GM23338 (cell line): ENCODE results near the gene SEZ6L. TPM values are rescaled to one million over a fixed set of nuclear protein-coding genes. Genes with fewer than 3 reads are reported as not detected.
A peak's percentile ranks its signal among the peaks of the same experiment; 100 is the strongest.

Experiments
- ATAC-seq: fragments of 200-7000 bp; cut with Tn5 transposase; 3 replicates; pipeline ENCODE4 v1.9.1; 2020
- DNase-seq: peaks from one replicate; pipeline ENCODE4 v3.0.0-alpha.2; 2015; ENCODE audit warnings: low spot score
- H2AFZ ChIP-seq: fragments of 200-600 bp; sonication (generic); 2 replicates; pipeline ENCODE4 v1.8.0; 2016; ENCODE audit warnings: antibody characterized with exemption, mild to moderate bottlenecking, moderate library complexity
- H3F3A ChIP-seq: fragments of 200-600 bp; sonication (generic); replicated peaks from 2 replicates; pipeline ENCODE4 v1.8.0; 2017; ENCODE audit warnings: antibody characterized with exemption, mixed run types, low read depth
- H3K27ac ChIP-seq: fragments of 200-600 bp; sonication (generic); 2 replicates; pipeline ENCODE4 v1.6.1; 2016; ENCODE audit warnings: low read depth
- H3K27me3 ChIP-seq: fragments of 200-600 bp; sonication (generic); 2 replicates; pipeline ENCODE4 v1.8.0; 2016; ENCODE audit warnings: mild to moderate bottlenecking, mixed run types, moderate library complexity; ENCODE audit not compliant: insufficient read depth
- H3K36me3 ChIP-seq: fragments of 200-600 bp; sonication (generic); 2 replicates; pipeline ENCODE4 v1.8.0; 2016; ENCODE audit warnings: mild to moderate bottlenecking; ENCODE audit not compliant: insufficient read depth
- H3K4me1 ChIP-seq: fragments of 200-600 bp; sonication (generic); 2 replicates; pipeline ENCODE4 v1.8.0; 2016; ENCODE audit warnings: mild to moderate bottlenecking, moderate library complexity; ENCODE audit not compliant: insufficient read depth
- H3K4me2 ChIP-seq: fragments of 200-600 bp; sonication (generic); 2 replicates; pipeline ENCODE4 v1.7.1; 2017; ENCODE audit warnings: mixed run types
- H3K4me3 ChIP-seq: fragments of 200-600 bp; sonication (generic); 2 replicates; pipeline ENCODE4 v1.6.1; 2016; ENCODE audit warnings: mixed run types
- H3K79me2 ChIP-seq: fragments of 200-600 bp; sonication (generic); replicated peaks from 2 replicates; pipeline ENCODE4 v1.8.0; 2017; ENCODE audit warnings: mild to moderate bottlenecking; ENCODE audit not compliant: insufficient read depth
- H3K9me2 ChIP-seq: fragments of 200-600 bp; sonication (generic); 2 replicates; pipeline ENCODE4 v1.8.0; 2017; ENCODE audit not compliant: insufficient read depth
- H4K20me1 ChIP-seq: fragments of 200-600 bp; sonication (generic); replicated peaks from 2 replicates; pipeline ENCODE4 v1.8.0; 2017; ENCODE audit warnings: mild to moderate bottlenecking; ENCODE audit not compliant: insufficient read depth
- H3K27ac Mint-ChIP-seq: 2 replicates; pipeline ENCODE4 v1.8.0; 2020; ENCODE audit warnings: inconsistent platforms, mild to moderate bottlenecking, moderate library complexity, mixed read lengths
- H3K27me3 Mint-ChIP-seq: 3 replicates; pipeline ENCODE4 v1.8.0; 2022; ENCODE audit warnings: low read depth, mild to moderate bottlenecking, moderate library complexity, mixed read lengths, inconsistent platforms; ENCODE audit not compliant: insufficient read depth, poor library complexity
- H3K36me3 Mint-ChIP-seq: 3 replicates; pipeline ENCODE4 v1.8.0; 2021; ENCODE audit warnings: low read depth, mild to moderate bottlenecking, inconsistent platforms, moderate library complexity, mixed read lengths
- H3K4me1 Mint-ChIP-seq: 3 replicates; pipeline ENCODE4 v1.8.0; 2020; ENCODE audit warnings: mild to moderate bottlenecking, inconsistent platforms, mixed read lengths
- H3K4me3 Mint-ChIP-seq: 3 replicates; pipeline ENCODE4 v1.8.0; 2021; ENCODE audit warnings: moderate library complexity, mild to moderate bottlenecking, inconsistent platforms, mixed read lengths
- H3K9me3 Mint-ChIP-seq: 3 replicates; pipeline ENCODE4 v1.8.0; 2020; ENCODE audit warnings: moderate library complexity, mild to moderate bottlenecking, inconsistent platforms, mixed read lengths
- CREB1 ChIP-seq: fragments of 250-450 bp; sonication (Bioruptor Pico); IDR thresholded peaks from 2 replicates; pipeline ENCODE4 v1.5.0; 2020; ENCODE audit warnings: low read depth, mild to moderate bottlenecking, moderate library complexity
- EZH2phosphoT487 ChIP-seq: fragments of 200-600 bp; sonication (generic); IDR thresholded peaks from one replicate; pipeline ENCODE4 v1.8.1; 2018; ENCODE audit warnings: antibody characterized with exemption; ENCODE audit not compliant: unreplicated experiment
- ZNF114 ChIP-seq: fragments of 250-450 bp; sonication (Bioruptor Pico); IDR thresholded peaks from 2 replicates; pipeline ENCODE4 v1.5.0; 2020; ENCODE audit warnings: mild to moderate bottlenecking, moderate library complexity
- polyA plus RNA-seq: library from polyadenylated mRNA; unstranded; fragments of >200 nt; fragmentation: Nextera tagmentation; extraction: Ambion mirVana; gene quantifications from 2 replicates; pipeline ENCODE4 v1.2.1, GENCODE V29; 2016
- total RNA-seq: library from RNA; depleted of rRNA; stranded (reverse); fragments of >200 nt; shearing (Covaris generic); gene quantifications from 2 replicates; pipeline ENCODE4 v1.2.3, GENCODE V29; 2014
- TF ChIP-seq, protein P1 (sequence below): IDR thresholded peaks from 2 replicates; pipeline ENCODE4 v1.6.1; 2016; ENCODE audit warnings: antibody characterized with exemption
- TF ChIP-seq, protein P2 (sequence below), 2 experiments: fragments of 200-600 bp in 1 of 2; sonication (generic) in 1 of 2; conservative IDR thresholded peaks; 2 replicates each; pipeline versions ENCODE4 v1.5.1 to v1.6.1; 2016 to 2017; ENCODE audit warnings: antibody characterized with exemption in 2 of 2, low read depth in 2 of 2, mild to moderate bottlenecking in 2 of 2, moderate library complexity in 1 of 2
- TF ChIP-seq, protein P3 (sequence below): IDR thresholded peaks from one replicate; pipeline ENCODE4 v1.6.1; 2018; ENCODE audit warnings: antibody characterized with exemption; ENCODE audit not compliant: unreplicated experiment
- TF ChIP-seq, protein P4 (sequence below): fragments of 250-450 bp; sonication (Bioruptor Pico); IDR thresholded peaks from 2 replicates; pipeline ENCODE4 v1.5.0; 2020; ENCODE audit warnings: mild to moderate bottlenecking, moderate library complexity

SEZ6L gene
- total and polyA plus RNA-seq, 2 experiments from 2014 or later = 0.13 to 0.24 TPM

DNA sequence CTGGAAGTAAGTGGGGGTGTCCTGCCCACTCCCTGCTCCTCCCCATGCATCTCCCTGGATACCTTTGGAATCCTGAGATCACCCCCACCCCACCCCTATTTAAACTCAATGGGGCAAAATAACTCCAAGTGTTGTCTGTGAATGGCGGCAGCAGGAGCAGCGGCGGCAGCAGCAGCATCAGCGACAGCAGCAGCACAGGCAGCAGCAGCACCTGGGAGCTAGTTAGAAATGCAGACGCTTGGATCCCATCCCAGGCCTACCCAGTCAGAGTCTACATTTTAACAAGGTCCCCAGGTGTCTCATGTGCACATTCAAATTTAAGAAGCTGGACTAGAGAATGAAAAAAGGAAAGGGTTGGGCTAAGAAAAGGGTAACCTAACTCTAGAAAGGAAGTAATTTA lies 82.6 kb downstream of the SEZ6L start (continued):
- no peak for TF ChIP-seq ZNF114
- TF ChIP-seq, protein P1, sequence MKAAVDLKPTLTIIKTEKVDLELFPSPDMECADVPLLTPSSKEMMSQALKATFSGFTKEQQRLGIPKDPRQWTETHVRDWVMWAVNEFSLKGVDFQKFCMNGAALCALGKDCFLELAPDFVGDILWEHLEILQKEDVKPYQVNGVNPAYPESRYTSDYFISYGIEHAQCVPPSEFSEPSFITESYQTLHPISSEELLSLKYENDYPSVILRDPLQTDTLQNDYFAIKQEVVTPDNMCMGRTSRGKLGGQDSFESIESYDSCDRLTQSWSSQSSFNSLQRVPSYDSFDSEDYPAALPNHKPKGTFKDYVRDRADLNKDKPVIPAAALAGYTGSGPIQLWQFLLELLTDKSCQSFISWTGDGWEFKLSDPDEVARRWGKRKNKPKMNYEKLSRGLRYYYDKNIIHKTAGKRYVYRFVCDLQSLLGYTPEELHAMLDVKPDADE = no peak

DNA sequence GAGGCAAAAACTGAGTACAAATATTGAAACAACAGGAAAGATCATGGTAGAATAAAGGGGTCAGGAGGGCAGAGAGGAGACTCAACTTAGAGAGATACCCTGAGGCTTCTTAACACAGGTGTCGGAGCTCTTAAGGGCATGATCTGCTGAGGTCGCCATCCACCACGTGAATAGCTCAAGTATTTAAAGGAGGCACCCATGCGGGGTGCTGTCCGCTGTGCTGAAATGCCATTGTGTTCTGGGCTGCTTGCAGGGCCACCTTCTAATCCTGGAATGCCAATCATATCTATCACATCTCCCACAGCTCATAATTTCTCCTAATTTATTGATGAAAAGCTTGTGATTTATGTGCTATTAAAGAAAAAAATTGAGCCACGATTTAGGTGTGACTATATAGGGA lies 90.2 kb downstream of the SEZ6L start:
- H2AFZ ChIP-seq = no peak overlapping the region
- no peaks in the 10 kb centered on the region for H3K9me3 Mint-ChIP-seq
- DNase-seq (peak; percentile 89), ATAC-seq (peak; percentile 97)
- H3K79me2 ChIP-seq = no peaks in the 10 kb centered on the region
- H3K4me1 Mint-ChIP-seq = peaks cover 6% of the 10 kb centered on the region
- peaks cover 7% of the 10 kb centered on the region; the same call in 1 of the 2 replicates for H3K4me1 ChIP-seq
- H3K27ac ChIP-seq = no peak overlapping the region
- H3K4me2 ChIP-seq = no peak overlapping the region
- no peaks in the 10 kb centered on the region for H3F3A ChIP-seq
- H3K36me3 ChIP-seq = no peaks in the 10 kb centered on the region
- no peaks in the 10 kb centered on the region for H3K9me2 ChIP-seq
- no peak overlapping the region for H3K27ac Mint-ChIP-seq
- H3K4me3 Mint-ChIP-seq = no peak overlapping the region
- TF ChIP-seq ZNF114 (0 out of 2 replicates have a peak, but pooled peaks have one; percentile 22), EZH2phosphoT487 (no peak), CREB1 (CRISPR knock-in tag) (no peak)
- TF ChIP-seq, protein P2, sequence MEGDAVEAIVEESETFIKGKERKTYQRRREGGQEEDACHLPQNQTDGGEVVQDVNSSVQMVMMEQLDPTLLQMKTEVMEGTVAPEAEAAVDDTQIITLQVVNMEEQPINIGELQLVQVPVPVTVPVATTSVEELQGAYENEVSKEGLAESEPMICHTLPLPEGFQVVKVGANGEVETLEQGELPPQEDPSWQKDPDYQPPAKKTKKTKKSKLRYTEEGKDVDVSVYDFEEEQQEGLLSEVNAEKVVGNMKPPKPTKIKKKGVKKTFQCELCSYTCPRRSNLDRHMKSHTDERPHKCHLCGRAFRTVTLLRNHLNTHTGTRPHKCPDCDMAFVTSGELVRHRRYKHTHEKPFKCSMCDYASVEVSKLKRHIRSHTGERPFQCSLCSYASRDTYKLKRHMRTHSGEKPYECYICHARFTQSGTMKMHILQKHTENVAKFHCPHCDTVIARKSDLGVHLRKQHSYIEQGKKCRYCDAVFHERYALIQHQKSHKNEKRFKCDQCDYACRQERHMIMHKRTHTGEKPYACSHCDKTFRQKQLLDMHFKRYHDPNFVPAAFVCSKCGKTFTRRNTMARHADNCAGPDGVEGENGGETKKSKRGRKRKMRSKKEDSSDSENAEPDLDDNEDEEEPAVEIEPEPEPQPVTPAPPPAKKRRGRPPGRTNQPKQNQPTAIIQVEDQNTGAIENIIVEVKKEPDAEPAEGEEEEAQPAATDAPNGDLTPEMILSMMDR (conservative IDR thresholded peaks at IDR 0.05; ENCODE audit: low read depth in 2 of 2) = peak in 1 of 2 experiments; percentile 40; a peak in 2 of 4 replicates
- TF ChIP-seq, protein P3, sequence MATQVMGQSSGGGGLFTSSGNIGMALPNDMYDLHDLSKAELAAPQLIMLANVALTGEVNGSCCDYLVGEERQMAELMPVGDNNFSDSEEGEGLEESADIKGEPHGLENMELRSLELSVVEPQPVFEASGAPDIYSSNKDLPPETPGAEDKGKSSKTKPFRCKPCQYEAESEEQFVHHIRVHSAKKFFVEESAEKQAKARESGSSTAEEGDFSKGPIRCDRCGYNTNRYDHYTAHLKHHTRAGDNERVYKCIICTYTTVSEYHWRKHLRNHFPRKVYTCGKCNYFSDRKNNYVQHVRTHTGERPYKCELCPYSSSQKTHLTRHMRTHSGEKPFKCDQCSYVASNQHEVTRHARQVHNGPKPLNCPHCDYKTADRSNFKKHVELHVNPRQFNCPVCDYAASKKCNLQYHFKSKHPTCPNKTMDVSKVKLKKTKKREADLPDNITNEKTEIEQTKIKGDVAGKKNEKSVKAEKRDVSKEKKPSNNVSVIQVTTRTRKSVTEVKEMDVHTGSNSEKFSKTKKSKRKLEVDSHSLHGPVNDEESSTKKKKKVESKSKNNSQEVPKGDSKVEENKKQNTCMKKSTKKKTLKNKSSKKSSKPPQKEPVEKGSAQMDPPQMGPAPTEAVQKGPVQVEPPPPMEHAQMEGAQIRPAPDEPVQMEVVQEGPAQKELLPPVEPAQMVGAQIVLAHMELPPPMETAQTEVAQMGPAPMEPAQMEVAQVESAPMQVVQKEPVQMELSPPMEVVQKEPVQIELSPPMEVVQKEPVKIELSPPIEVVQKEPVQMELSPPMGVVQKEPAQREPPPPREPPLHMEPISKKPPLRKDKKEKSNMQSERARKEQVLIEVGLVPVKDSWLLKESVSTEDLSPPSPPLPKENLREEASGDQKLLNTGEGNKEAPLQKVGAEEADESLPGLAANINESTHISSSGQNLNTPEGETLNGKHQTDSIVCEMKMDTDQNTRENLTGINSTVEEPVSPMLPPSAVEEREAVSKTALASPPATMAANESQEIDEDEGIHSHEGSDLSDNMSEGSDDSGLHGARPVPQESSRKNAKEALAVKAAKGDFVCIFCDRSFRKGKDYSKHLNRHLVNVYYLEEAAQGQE = peak; percentile 92
- TF ChIP-seq, protein P4, sequence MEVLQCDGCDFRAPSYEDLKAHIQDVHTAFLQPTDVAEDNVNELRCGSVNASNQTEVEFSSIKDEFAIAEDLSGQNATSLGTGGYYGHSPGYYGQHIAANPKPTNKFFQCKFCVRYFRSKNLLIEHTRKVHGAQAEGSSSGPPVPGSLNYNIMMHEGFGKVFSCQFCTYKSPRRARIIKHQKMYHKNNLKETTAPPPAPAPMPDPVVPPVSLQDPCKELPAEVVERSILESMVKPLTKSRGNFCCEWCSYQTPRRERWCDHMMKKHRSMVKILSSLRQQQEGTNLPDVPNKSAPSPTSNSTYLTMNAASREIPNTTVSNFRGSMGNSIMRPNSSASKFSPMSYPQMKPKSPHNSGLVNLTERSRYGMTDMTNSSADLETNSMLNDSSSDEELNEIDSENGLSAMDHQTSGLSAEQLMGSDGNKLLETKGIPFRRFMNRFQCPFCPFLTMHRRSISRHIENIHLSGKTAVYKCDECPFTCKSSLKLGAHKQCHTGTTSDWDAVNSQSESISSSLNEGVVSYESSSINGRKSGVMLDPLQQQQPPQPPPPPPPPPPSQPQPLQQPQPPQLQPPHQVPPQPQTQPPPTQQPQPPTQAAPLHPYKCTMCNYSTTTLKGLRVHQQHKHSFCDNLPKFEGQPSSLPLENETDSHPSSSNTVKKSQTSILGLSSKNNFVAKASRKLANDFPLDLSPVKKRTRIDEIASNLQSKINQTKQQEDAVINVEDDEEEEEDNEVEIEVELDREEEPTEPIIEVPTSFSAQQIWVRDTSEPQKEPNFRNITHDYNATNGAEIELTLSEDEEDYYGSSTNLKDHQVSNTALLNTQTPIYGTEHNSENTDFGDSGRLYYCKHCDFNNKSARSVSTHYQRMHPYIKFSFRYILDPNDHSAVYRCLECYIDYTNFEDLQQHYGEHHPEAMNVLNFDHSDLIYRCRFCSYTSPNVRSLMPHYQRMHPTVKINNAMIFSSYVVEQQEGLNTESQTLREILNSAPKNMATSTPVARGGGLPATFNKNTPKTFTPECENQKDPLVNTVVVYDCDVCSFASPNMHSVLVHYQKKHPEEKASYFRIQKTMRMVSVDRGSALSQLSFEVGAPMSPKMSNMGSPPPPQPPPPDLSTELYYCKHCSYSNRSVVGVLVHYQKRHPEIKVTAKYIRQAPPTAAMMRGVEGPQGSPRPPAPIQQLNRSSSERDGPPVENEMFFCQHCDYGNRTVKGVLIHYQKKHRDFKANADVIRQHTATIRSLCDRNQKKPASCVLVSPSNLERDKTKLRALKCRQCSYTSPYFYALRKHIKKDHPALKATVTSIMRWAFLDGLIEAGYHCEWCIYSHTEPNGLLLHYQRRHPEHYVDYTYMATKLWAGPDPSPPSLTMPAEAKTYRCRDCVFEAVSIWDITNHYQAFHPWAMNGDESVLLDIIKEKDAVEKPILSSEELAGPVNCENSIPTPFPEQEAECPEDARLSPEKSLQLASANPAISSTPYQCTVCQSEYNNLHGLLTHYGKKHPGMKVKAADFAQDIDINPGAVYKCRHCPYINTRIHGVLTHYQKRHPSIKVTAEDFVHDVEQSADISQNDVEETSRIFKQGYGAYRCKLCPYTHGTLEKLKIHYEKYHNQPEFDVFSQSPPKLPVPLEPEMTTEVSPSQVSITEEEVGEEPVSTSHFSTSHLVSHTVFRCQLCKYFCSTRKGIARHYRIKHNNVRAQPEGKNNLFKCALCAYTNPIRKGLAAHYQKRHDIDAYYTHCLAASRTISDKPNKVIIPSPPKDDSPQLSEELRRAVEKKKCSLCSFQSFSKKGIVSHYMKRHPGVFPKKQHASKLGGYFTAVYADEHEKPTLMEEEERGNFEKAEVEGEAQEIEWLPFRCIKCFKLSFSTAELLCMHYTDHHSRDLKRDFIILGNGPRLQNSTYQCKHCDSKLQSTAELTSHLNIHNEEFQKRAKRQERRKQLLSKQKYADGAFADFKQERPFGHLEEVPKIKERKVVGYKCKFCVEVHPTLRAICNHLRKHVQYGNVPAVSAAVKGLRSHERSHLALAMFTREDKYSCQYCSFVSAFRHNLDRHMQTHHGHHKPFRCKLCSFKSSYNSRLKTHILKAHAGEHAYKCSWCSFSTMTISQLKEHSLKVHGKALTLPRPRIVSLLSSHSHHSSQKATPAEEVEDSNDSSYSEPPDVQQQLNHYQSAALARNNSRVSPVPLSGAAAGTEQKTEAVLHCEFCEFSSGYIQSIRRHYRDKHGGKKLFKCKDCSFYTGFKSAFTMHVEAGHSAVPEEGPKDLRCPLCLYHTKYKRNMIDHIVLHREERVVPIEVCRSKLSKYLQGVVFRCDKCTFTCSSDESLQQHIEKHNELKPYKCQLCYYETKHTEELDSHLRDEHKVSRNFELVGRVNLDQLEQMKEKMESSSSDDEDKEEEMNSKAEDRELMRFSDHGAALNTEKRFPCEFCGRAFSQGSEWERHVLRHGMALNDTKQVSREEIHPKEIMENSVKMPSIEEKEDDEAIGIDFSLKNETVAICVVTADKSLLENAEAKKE (CRISPR knock-in tag) = 0 out of 2 replicates have a peak, but pooled peaks have one; percentile 62
- H3K27me3 ChIP-seq = no peaks in the 10 kb centered on the region; the same call in 1 of the 2 replicates
- H3K27me3 Mint-ChIP-seq = no peaks in the 10 kb centered on the region
- no peaks in the 10 kb centered on the region for H3K36me3 Mint-ChIP-seq
- H3K4me3 ChIP-seq = no peak overlapping the region
- no peaks in the 10 kb centered on the region; the same call in 1 of the 2 replicates for H4K20me1 ChIP-seq
